Ishikawa (cell line): ENCODE data around the gene HSP90B1.

Experiments used
- CEBPB ChIP-seq: IDR thresholded peaks from 2 replicates; pipeline ENCODE4 v1.6.1; 2012
- CREB1 ChIP-seq: IDR thresholded peaks from 2 replicates; pipeline ENCODE4 v1.6.1; 2012; ENCODE audit warnings: low read depth
- EGR1 ChIP-seq: IDR thresholded peaks from 2 replicates; pipeline ENCODE4 v1.6.1; 2012
- EP300 ChIP-seq: IDR thresholded peaks from 2 replicates; pipeline ENCODE4 v1.6.1; 2012; ENCODE audit warnings: borderline replicate concordance
- FOXM1 ChIP-seq: IDR thresholded peaks from 2 replicates; pipeline ENCODE4 v1.6.1; 2012; ENCODE audit warnings: low read depth, borderline replicate concordance
- MAX ChIP-seq: IDR thresholded peaks from 2 replicates; pipeline ENCODE4 v1.6.1; 2012
- NFIC ChIP-seq: IDR thresholded peaks from 2 replicates; pipeline ENCODE4 v1.6.1; 2012
- RAD21 ChIP-seq: IDR thresholded peaks from 2 replicates; pipeline ENCODE4 v1.6.1; 2012; ENCODE audit warnings: low read depth
- TAF1 ChIP-seq: IDR thresholded peaks from 2 replicates; pipeline ENCODE4 v1.6.1; 2012; ENCODE audit warnings: low read depth, mild to moderate bottlenecking
- TCF12 ChIP-seq: IDR thresholded peaks from 2 replicates; pipeline ENCODE4 v1.6.1; 2012; ENCODE audit warnings: low read depth
- TEAD4 ChIP-seq: IDR thresholded peaks from 2 replicates; pipeline ENCODE4 v1.6.1; 2012
- YY1 ChIP-seq: IDR thresholded peaks from 2 replicates; pipeline ENCODE4 v1.6.1; 2012; ENCODE audit warnings: low read depth
- ZBTB7A ChIP-seq: IDR thresholded peaks from 2 replicates; pipeline ENCODE4 v1.6.1; 2012; ENCODE audit warnings: low read depth
- TF ChIP-seq, protein P1 (sequence below): IDR thresholded peaks from 2 replicates; pipeline ENCODE4 v1.6.1; 2012
- TF ChIP-seq, protein P2 (sequence below): IDR thresholded peaks from 2 replicates; pipeline ENCODE4 v1.6.1; 2012; ENCODE audit warnings: low read depth, mild to moderate bottlenecking

The HSP90B1 gene

DNA sequence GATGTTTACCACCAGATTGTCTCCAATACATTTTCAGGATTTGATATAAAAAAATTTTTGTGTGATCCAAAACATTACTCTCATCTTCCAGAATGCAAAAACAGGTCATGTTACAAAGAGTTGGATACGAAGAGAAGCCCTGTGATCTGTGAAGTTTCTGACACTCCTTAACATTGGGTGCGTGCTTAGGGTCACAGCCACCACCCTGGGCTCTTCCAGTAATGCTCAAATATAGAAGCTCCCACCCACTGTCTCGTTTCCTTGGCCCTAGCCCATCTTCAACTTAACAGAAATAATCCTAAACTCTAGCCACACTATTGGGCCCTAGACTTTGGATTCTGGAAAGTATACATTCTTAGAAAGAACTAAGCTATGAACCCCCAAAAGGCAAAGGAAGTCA, 32.9 kb upstream of the HSP90B1 start:
- TF ChIP-seq MAX (no peak), EGR1 (no peak), CEBPB (no peak), TEAD4 (no peak), FOXM1 (no peak), EP300 (no peak), RAD21 (no peak), CREB1 (no peak), TCF12 (no peak), NFIC (no peak), ZBTB7A (no peak), YY1 (no peak), TAF1 (no peak)
- TF ChIP-seq, protein P1, sequence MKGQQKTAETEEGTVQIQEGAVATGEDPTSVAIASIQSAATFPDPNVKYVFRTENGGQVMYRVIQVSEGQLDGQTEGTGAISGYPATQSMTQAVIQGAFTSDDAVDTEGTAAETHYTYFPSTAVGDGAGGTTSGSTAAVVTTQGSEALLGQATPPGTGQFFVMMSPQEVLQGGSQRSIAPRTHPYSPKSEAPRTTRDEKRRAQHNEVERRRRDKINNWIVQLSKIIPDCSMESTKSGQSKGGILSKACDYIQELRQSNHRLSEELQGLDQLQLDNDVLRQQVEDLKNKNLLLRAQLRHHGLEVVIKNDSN, result no peak
- TF ChIP-seq, protein P2, sequence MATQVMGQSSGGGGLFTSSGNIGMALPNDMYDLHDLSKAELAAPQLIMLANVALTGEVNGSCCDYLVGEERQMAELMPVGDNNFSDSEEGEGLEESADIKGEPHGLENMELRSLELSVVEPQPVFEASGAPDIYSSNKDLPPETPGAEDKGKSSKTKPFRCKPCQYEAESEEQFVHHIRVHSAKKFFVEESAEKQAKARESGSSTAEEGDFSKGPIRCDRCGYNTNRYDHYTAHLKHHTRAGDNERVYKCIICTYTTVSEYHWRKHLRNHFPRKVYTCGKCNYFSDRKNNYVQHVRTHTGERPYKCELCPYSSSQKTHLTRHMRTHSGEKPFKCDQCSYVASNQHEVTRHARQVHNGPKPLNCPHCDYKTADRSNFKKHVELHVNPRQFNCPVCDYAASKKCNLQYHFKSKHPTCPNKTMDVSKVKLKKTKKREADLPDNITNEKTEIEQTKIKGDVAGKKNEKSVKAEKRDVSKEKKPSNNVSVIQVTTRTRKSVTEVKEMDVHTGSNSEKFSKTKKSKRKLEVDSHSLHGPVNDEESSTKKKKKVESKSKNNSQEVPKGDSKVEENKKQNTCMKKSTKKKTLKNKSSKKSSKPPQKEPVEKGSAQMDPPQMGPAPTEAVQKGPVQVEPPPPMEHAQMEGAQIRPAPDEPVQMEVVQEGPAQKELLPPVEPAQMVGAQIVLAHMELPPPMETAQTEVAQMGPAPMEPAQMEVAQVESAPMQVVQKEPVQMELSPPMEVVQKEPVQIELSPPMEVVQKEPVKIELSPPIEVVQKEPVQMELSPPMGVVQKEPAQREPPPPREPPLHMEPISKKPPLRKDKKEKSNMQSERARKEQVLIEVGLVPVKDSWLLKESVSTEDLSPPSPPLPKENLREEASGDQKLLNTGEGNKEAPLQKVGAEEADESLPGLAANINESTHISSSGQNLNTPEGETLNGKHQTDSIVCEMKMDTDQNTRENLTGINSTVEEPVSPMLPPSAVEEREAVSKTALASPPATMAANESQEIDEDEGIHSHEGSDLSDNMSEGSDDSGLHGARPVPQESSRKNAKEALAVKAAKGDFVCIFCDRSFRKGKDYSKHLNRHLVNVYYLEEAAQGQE, result no peak

DNA sequence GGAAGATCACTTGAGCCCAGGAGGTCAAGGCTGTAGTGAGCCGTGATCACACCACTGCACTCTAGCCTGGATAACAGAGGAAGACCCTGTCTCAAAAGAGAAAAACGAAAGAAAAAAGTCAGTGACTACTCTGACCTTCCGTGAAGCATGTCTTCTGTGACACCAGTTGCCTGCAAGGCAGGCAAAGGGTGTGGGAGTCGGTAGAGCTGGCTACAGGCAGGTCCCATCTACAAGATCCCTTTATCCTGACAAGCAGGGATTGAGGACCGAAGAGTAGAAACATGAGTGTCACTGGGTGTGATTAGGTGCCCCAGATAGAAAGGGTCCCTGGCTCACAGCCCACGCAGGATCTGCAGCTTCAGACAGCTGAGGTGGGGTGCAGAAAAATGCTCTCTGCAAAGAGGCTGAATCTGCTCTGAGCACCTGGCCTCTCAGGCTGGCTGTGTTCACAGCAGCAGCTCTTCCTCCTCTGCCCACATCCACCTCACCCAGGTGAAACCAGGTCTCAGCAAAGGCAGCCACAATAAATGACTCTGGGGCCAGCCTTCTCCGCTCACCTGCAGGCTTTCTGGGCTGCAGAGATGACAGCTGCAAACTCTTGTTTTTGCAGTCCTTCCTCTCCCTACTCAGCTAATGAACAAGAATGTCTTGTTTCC, 28.6 kb upstream of the HSP90B1 start:
- TF ChIP-seq EGR1 (no peak), CREB1 (no peak), YY1 (no peak), ZBTB7A (no peak), EP300 (no peak), MAX (no peak), TAF1 (no peak), TEAD4 (no peak), FOXM1 (no peak), CEBPB (no peak), NFIC (no peak)
- TF ChIP-seq, protein P2, result no peak

DNA sequence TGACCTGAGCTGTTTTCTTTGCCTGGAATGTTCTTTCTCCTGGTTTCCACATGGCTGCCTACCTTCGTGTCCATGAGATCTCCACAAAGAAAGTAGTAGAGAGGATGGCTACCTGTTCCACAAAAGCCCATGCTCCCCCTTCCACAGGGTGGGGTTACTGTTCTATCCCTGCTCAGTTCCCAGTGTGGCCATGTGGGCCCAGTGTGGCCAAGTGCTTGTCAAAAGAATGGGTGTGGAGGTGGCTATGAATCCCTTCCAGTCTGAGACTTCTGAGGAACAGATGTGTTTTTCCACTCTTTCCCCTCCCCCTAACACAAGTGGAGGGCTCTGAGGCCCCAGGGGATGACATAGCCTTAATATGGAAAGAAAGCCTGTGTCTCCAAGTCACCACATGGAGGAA, 26.2 kb upstream of the HSP90B1 start:
- TF ChIP-seq EP300, result no peak
- TF ChIP-seq TAF1, result no peak
- no peak for TF ChIP-seq YY1
- TF ChIP-seq EGR1, result no peak
- TF ChIP-seq RAD21, result no peak
- no peak for TF ChIP-seq CEBPB
- TF ChIP-seq, protein P1, result no peak
- TF ChIP-seq NFIC, result no peak
- no peak for TF ChIP-seq MAX

DNA sequence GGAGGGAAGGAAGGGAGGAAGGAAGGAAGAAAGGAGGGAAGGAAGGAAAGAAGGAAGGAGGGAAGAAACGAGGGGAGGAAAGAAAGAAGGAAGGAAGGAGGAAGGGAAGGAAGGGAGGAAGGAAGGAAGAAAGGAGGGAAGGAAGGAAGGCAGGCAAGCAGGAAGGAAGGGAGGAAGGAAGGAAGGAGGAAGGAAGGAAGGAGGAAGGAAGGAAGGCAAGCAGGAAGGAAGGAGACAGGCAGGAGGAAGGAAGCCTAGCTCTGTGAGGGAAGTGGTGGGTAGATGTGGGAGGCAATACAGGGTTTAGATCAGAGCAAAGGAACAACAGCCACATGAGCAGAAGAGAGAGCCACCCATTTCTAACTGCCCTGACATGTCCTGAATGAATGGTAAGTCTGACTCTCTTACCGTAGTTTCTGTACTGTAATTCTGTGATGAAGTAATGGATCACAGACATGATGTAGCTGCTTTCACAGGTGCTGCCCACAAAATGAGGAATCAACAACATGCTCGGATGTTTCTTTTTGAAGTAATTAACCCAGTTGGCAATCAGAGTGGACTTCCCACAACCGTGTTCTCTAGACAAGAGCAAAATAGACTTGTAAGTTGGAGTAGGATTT, 24.4 kb upstream of the HSP90B1 start:
- no peak for TF ChIP-seq EP300
- TF ChIP-seq, protein P1, result no peak
- TF ChIP-seq, protein P2, result no peak
